ENCODE measurements around the gene REX1BD.

Gene REX1BD

GRCh38 chr19:18629166-18630088 is 40.8 kb downstream of the REX1BD start:
- Histone ChIP-seq H3K4me3 (ENCODE audit: low read depth, low read length) (no peak overlapping the region), H3K27ac (no peak overlapping the region), H3K9me3 (ENCODE audit: severe bottlenecking) (no peaks in the 10 kb centered on the region), H3K36me3 (no peaks in the 10 kb centered on the region), H3K27me3 (ENCODE audit: insufficient read depth, low read depth, severe bottlenecking) (no peaks in the 10 kb centered on the region)
- DNase-seq: no peak
- TF ChIP-seq CTCF (IDR thresholded peaks at IDR 0.05; ENCODE audit: low read depth, low read length): no peak

- Histone ChIP-seq H3K9me3 (ENCODE audit: severe bottlenecking) (no peaks in the 10 kb centered on the region), H3K36me3 (no peaks in the 10 kb centered on the region), H3K27me3 (ENCODE audit: insufficient read depth, low read depth, severe bottlenecking) (no peaks in the 10 kb centered on the region), H3K27ac (no peak overlapping the region), H3K4me3 (ENCODE audit: low read depth, low read length) (no peak overlapping the region)
- no peak for TF ChIP-seq CTCF (IDR thresholded peaks at IDR 0.05; ENCODE audit: low read depth, low read length)
- no peak for DNase-seq
These were observed 44.7 kb downstream of the REX1BD start for GRCh38 chr19:18633321-18633720.

- no peak overlapping the region for H3K27ac ChIP-seq
- H3K4me3 ChIP-seq (ENCODE audit: low read depth, low read length): no peak overlapping the region
- peaks cover 3% of the 10 kb centered on the region; the same call in 1 of the 2 replicates for H3K36me3 ChIP-seq
- H3K9me3 ChIP-seq (ENCODE audit: severe bottlenecking): no peaks in the 10 kb centered on the region
- no peak for DNase-seq
- no peak for TF ChIP-seq CTCF (IDR thresholded peaks at IDR 0.05; ENCODE audit: low read depth, low read length)
- no peaks in the 10 kb centered on the region for H3K27me3 ChIP-seq (ENCODE audit: insufficient read depth, low read depth, severe bottlenecking)
These were observed 46.2 kb downstream of the REX1BD start for GRCh38 chr19:18634612-18635297.

- Histone ChIP-seq H3K27ac (no peak overlapping the region), H3K36me3 (peaks cover 3% of the 10 kb centered on the region; the same call in 1 of the 2 replicates), H3K27me3 (ENCODE audit: insufficient read depth, low read depth, severe bottlenecking) (no peaks in the 10 kb centered on the region), H3K9me3 (ENCODE audit: severe bottlenecking) (no peaks in the 10 kb centered on the region), H3K4me3 (ENCODE audit: low read depth, low read length) (no peak overlapping the region)
- no peak for TF ChIP-seq CTCF (IDR thresholded peaks at IDR 0.05; ENCODE audit: low read depth, low read length)
- no peak for DNase-seq
These were observed 47.2 kb downstream of the REX1BD start for GRCh38 chr19:18635831-18636182.

- TF ChIP-seq CTCF (IDR thresholded peaks at IDR 0.05; ENCODE audit: low read depth, low read length): no peak
- DNase-seq: peak; percentile 98
- Histone ChIP-seq H3K36me3 (peaks cover 3% of the 10 kb centered on the region; the same call in 1 of the 2 replicates), H3K4me3 (ENCODE audit: low read depth, low read length) (peak overlapping the region; percentile 58), H3K9me3 (ENCODE audit: severe bottlenecking) (no peaks in the 10 kb centered on the region), H3K27ac (peak overlapping the region; percentile 25; the same call in 1 of the 2 replicates), H3K27me3 (ENCODE audit: insufficient read depth, low read depth, severe bottlenecking) (no peaks in the 10 kb centered on the region)
These were observed 47.8 kb downstream of the REX1BD start for GRCh38 chr19:18636183-18636968.
